ENCODE measurements around the gene ELL3. TPM values are rescaled to one million over a fixed set of nuclear protein-coding genes. Genes with fewer than 3 reads are reported as not detected.

ELL3 gene
- total RNA-seq, 1 donor from 2014 or later = 3.6 TPM

DNA sequence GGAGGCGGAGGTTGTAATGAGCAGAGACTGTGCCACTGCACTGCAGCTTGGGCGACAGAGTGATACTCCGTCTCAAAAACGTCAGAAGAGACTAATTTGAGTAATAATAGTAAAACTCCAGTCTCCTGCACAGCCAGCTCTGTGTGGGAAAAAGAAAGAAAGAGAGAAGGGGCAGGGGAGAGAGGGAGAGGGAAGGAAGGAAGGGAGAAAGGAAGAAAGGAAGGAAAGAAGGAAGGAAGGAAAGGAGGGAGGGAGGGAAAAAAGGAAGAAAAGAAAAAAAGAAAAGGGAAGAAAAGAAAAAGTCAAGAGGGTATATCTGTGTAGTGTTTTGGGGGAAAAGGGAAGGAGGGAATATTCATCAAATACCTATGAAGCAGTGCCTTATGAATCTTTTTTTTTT, 53.6 kb downstream of the ELL3 start:
- Mint-ChIP-seq H3K4me1 (ENCODE audit: low read depth) (no peaks in the 10 kb centered on the region), H3K27ac (ENCODE audit: unreplicated experiment) (no peak overlapping the region), H3K4me3 (ENCODE audit: unreplicated experiment) (no peak overlapping the region), H3K36me3 (ENCODE audit: low read depth) (no peaks in the 10 kb centered on the region), H3K9me3 (ENCODE audit: low read depth) (no peaks in the 10 kb centered on the region), H3K27me3 (ENCODE audit: low read depth) (peaks cover 26% of the 10 kb centered on the region)
- no peak for DNase-seq (ENCODE audit: low spot score)
- TF ChIP-seq, protein P1, sequence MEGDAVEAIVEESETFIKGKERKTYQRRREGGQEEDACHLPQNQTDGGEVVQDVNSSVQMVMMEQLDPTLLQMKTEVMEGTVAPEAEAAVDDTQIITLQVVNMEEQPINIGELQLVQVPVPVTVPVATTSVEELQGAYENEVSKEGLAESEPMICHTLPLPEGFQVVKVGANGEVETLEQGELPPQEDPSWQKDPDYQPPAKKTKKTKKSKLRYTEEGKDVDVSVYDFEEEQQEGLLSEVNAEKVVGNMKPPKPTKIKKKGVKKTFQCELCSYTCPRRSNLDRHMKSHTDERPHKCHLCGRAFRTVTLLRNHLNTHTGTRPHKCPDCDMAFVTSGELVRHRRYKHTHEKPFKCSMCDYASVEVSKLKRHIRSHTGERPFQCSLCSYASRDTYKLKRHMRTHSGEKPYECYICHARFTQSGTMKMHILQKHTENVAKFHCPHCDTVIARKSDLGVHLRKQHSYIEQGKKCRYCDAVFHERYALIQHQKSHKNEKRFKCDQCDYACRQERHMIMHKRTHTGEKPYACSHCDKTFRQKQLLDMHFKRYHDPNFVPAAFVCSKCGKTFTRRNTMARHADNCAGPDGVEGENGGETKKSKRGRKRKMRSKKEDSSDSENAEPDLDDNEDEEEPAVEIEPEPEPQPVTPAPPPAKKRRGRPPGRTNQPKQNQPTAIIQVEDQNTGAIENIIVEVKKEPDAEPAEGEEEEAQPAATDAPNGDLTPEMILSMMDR (IDR thresholded peaks at IDR 0.05) = no peak

Small RNA genes lying within 50 kb of the gene (microRNA-seq; reads per million reads assigned to microRNA genes)
- gene MIR1282 (ENCODE audit: borderline number of aligned reads) = not detected

Other genes with a start within 250 kb of the ELL3 start
- gene PPIP5K1, start 186.8 kb downstream of the ELL3 start, total RNA-seq = 30.4 to 39.4 TPM (median 31.6 TPM) in 3 replicates
- not detected in 3 replicates for gene CKMT1B, start 182.9 kb downstream of the ELL3 start, total RNA-seq
- gene STRC, start 158.2 kb downstream of the ELL3 start, total RNA-seq = 0.20 to 0.87 TPM (median 0.85 TPM) in 3 replicates
- 1.6 to 3.6 TPM (median 3.1 TPM) in 3 replicates for gene CATSPER2, start 128.1 kb downstream of the ELL3 start, total RNA-seq
- gene CKMT1A, start 83.1 kb downstream of the ELL3 start, total RNA-seq = not detected in 3 replicates
- 532 to 1,033 TPM (median 544 TPM) in 3 replicates for gene PDIA3, start 30.5 kb downstream of the ELL3 start, total RNA-seq
- 1,300 to 1,502 TPM (median 1,498 TPM) in 3 replicates for gene SERF2, start 15.4 kb upstream of the ELL3 start, total RNA-seq
- gene SERINC4, start 23.3 kb upstream of the ELL3 start, total RNA-seq = not detected in 3 replicates
- 7.9 to 26.1 TPM (median 9.9 TPM) in 3 replicates for gene HYPK, start 23.6 kb upstream of the ELL3 start, total RNA-seq
- 26.2 to 35.0 TPM (median 26.3 TPM) in 3 replicates for gene MFAP1, start 47.7 kb upstream of the ELL3 start, total RNA-seq
- gene WDR76, start 50.0 kb upstream of the ELL3 start, total RNA-seq = 6.1 to 15.3 TPM (median 6.6 TPM) in 3 replicates

All from chondrocyte (in vitro differentiated cells).